ENCODE measurements around the gene APBB1IP. TPM values are rescaled to one million over a fixed set of nuclear protein-coding genes. Genes with fewer than 3 reads are reported as not detected.
"Not testable (repeated sequence)": the region's sequence is repeated elsewhere in the genome, so short reads cannot be mapped to it uniquely, and the experiment has no call there.

Gene APBB1IP
- total and polyA plus RNA-seq, 12 donors, result 0.81 to 11.9 (median 1.7) TPM

DNA sequence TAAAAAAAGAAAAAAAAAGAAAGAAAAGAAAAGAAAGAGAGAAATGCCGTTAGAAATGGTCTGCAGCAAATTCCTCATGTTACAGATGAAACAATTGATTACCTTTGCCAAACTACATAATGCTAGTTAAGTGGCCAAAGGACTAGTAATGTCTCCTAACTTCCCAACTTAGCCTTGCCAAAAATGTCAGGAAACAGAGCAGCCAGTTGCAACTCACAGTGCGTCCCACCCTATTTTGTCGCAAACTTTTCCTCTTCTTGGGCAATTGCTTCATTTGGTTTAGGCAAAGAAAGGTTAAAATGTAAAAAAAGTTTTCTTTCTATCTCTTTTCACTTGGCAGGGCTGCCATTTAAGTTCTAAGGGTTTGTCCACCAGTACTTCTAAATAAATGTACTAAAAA lies 53.1 kb downstream of the APBB1IP start:
- Histone ChIP-seq H3K4me1 (peaks cover 0 to 54% (median 5%) of the 10 kb centered on the region in 9 donors), H3K9me3 (no peaks in the 10 kb centered on the region), H3K36me3 (peaks cover 0 to 41% (median 0%) of the 10 kb centered on the region in 9 donors), H3K4me3 (no peak overlapping the region), H3K27me3 (no peaks in the 10 kb centered on the region), H3K27ac (peak overlapping the region in 1 of 10 donors; percentile 52)
- 82 to 85% methylated on average over 3 of the region's 3 CpGs for WGBS, 2 donors
- intact Hi-C loops (cut with DNase I), result no loop called here
- TF ChIP-seq CTCF (IDR thresholded peaks at IDR 0.05), result no peak
- no peak for DNase-seq
- no peak for ATAC-seq

DNA sequence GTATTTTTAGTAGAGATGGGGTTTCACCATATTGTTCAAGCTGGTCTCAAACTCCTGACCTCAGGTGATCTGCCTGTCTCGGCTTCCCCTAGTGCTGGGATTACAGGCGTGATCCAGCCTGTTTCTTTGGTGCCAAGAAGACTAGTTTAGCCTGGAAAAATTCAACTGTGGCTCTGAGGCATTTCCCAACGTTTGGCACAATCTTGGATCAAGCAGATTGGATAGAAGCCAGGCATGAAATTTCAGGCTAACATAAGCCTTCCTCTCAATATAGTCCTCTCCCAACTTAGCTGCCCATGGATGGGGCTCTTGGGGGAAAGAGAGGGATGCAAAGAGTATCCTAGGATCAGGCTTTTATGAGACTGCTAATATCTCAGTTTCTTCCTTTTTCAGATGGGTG lies 53.8 kb downstream of the APBB1IP start:
- intact Hi-C loops (cut with DNase I), result no loop called here
- Histone ChIP-seq H3K36me3 (peaks cover 0 to 47% (median 0%) of the 10 kb centered on the region in 9 donors), H3K4me3 (no peak overlapping the region), H3K27ac (peak overlapping the region in 1 of 10 donors; percentile 52), H3K4me1 (peaks cover 0 to 49% (median 0%) of the 10 kb centered on the region in 9 donors), H3K27me3 (no peaks in the 10 kb centered on the region), H3K9me3 (no peaks in the 10 kb centered on the region)
- 52 to 62% methylated on average over 3 of the region's 3 CpGs for WGBS, 2 donors
- ATAC-seq, result peak in 1 of 8 donors; percentile 31
- no peak for DNase-seq
- TF ChIP-seq CTCF (IDR thresholded peaks at IDR 0.05), result no peak

GRCh38 chr10:26492725-26493124 lies 54.6 kb downstream of the APBB1IP start:
- H3K27ac ChIP-seq; intact Hi-C loops (cut with DNase I); H3K27me3 ChIP-seq; H3K4me3 ChIP-seq; DNase-seq; ATAC-seq; H3K9me3 ChIP-seq: not testable (repeated sequence)
- 82 to 83% methylated on average over 9 of the region's 9 CpGs for WGBS, 2 donors
- H3K4me1 ChIP-seq, result peaks cover 0 to 41% (median 0%) of the 10 kb centered on the region in 9 donors
- H3K36me3 ChIP-seq, result peaks cover 0 to 55% (median 0%) of the 10 kb centered on the region in 9 donors

DNA sequence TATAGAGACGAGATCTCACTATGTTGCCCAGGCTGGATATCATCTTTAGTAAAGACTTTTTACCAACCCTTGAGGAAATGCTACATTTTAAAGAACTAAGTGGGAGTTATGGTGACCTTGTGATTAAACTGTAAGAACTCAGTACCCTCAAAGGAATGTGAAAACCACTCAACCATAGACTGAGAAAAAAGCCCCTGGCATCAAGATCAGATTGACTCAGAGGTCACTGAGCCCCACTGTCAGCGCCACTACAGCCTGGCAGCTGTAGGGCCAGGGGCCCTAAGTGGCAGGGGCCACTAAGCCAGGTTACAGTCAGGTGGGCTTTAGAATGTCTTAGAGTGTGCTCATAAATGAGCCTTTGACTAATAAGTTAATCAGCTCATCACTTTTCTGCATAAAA lies 55.9 kb downstream of the APBB1IP start:
- peaks cover 0 to 67% (median 0%) of the 10 kb centered on the region in 9 donors for H3K36me3 ChIP-seq
- H3K27ac ChIP-seq, result no peak overlapping the region
- no peaks in the 10 kb centered on the region for H3K27me3 ChIP-seq
- H3K4me3 ChIP-seq, result no peak overlapping the region
- intact Hi-C loops (cut with DNase I), result no loop called here
- no peaks in the 10 kb centered on the region for H3K9me3 ChIP-seq
- WGBS, 2 donors, result 76 to 83% methylated on average over 2 of the region's 2 CpGs
- TF ChIP-seq CTCF (IDR thresholded peaks at IDR 0.05), result no peak
- no peak for ATAC-seq
- DNase-seq, result no peak
- peaks cover 0 to 29% (median 0%) of the 10 kb centered on the region in 9 donors for H3K4me1 ChIP-seq

- TF ChIP-seq CTCF (IDR thresholded peaks at IDR 0.05), result no peak
- no peak overlapping the region for H3K27ac ChIP-seq
These were observed 61.3 kb downstream of the APBB1IP start for GRCh38 chr10:26499426-26499825.

More at GRCh38 chr10:26499426-26499825, 61.3 kb downstream of the APBB1IP start:
- DNase-seq (no peak), ATAC-seq (no peak)
- Histone ChIP-seq H3K9me3 (no peaks in the 10 kb centered on the region), H3K4me3 (no peak overlapping the region), H3K4me1 (peaks cover 0 to 9% (median 0%) of the 10 kb centered on the region in 9 donors), H3K36me3 (peaks cover 0 to 92% (median 0%) of the 10 kb centered on the region in 9 donors), H3K27me3 (no peaks in the 10 kb centered on the region)
- intact Hi-C loops (cut with DNase I), result no loop called here
